K562 (cell line): ENCODE data around the gene WFIKKN2. TPM values are rescaled to one million over a fixed set of nuclear protein-coding genes. Genes with fewer than 3 reads are reported as not detected.

Experiments
- ARHGAP35 ChIP-seq: fragments of 450-650 bp; IDR thresholded peaks from 2 replicates; pipeline ENCODE4 v1.6.1; 2018; ENCODE audit not compliant: partially characterized antibody
- BCL6 ChIP-seq: fragments of 250-450 bp; sonication (Bioruptor Pico); IDR thresholded peaks from 2 replicates; pipeline ENCODE4 v1.4.0; 2020
- BCOR ChIP-seq: fragments of 450-650 bp; IDR thresholded peaks from 2 replicates; pipeline ENCODE4 v1.6.1; 2016
- CCAR2 ChIP-seq: fragments of 200-400 bp; formaldehyde crosslinking; IDR thresholded peaks from 2 replicates; pipeline ENCODE4 v1.6.1; 2017; ENCODE audit warnings: mild to moderate bottlenecking, low read depth, low read length
- E2F3 ChIP-seq: fragments of 250-450 bp; sonication (Bioruptor Pico); IDR thresholded peaks from 2 replicates; pipeline ENCODE4 v1.4.0; 2020; ENCODE audit warnings: mild to moderate bottlenecking
- ELF2 ChIP-seq: fragments of 250-450 bp; sonication (Bioruptor Pico); IDR thresholded peaks from 2 replicates; pipeline ENCODE4 v1.5.0; 2021; ENCODE audit warnings: mild to moderate bottlenecking
- FOXA1 ChIP-seq: fragments of 450-650 bp; IDR thresholded peaks from 2 replicates; pipeline ENCODE4 v1.6.1; 2016; ENCODE audit warnings: mild to moderate bottlenecking, borderline replicate concordance
- FOXA3 ChIP-seq, 2 experiments: fragments of 450-650 bp in 1 of 2; sonication (generic) in 1 of 2; formaldehyde crosslinking; IDR thresholded peaks in 1 of 2; conservative IDR thresholded peaks in 1 of 2; 2 replicates each; pipeline versions ENCODE4 v1.4.0 to v1.8.0; 2020 to 2022; ENCODE audit warnings: mild to moderate bottlenecking in 2 of 2, missing genetic modification reagents in 1 of 2
- GABPB1 ChIP-seq: sonication (generic); formaldehyde crosslinking; IDR thresholded peaks from 2 replicates; pipeline ENCODE4 v1.8.0; 2022; ENCODE audit warnings: mild to moderate bottlenecking, missing genetic modification reagents
- HDAC8 ChIP-seq: fragments of 450-650 bp; IDR thresholded peaks from 2 replicates; pipeline ENCODE4 v1.6.1; 2016; ENCODE audit warnings: mild to moderate bottlenecking, missing genetic modification characterization, moderate library complexity, missing compliant biosample characterization
- HMGN3 ChIP-seq: IDR thresholded peaks from 2 replicates; pipeline ENCODE4 v1.6.1; 2011; ENCODE audit warnings: borderline replicate concordance, low read depth, mild to moderate bottlenecking, mixed read lengths, low read length; ENCODE audit not compliant: insufficient read length; ENCODE audit errors: extremely low read depth
- JUND ChIP-seq, 2 experiments: IDR thresholded peaks; 2 replicates in 1 of 2; 3 replicates in 1 of 2; pipeline ENCODE4 v1.6.1; 2011; ENCODE audit warnings: borderline replicate concordance in 2 of 2, low read depth in 2 of 2, low read length in 2 of 2, improper control_type of control experiment in 1 of 2, missing biosample characterization in 1 of 2, missing genetic modification characterization in 1 of 2, missing genetic modification reagents in 1 of 2
- MAFK ChIP-seq: IDR thresholded peaks from 2 replicates; pipeline ENCODE4 v1.6.1; 2011; ENCODE audit warnings: low read length, improper control_type of control experiment
- NFE2L1 ChIP-seq: fragments of 450-650 bp; IDR thresholded peaks from 2 replicates; pipeline ENCODE4 v1.6.1; 2016; ENCODE audit warnings: missing genetic modification characterization, low read depth, mild to moderate bottlenecking, missing compliant biosample characterization, moderate library complexity, borderline replicate concordance
- RBFOX2 ChIP-seq: fragments of 200-400 bp; formaldehyde crosslinking; IDR thresholded peaks from 2 replicates; pipeline ENCODE4 v1.6.1; 2017; ENCODE audit warnings: low read depth, mild to moderate bottlenecking, low read length, moderate library complexity
- RBM34 ChIP-seq: fragments of 200-400 bp; formaldehyde crosslinking; IDR thresholded peaks from 2 replicates; pipeline ENCODE4 v1.6.1; 2018; ENCODE audit warnings: low read length, borderline replicate concordance; ENCODE audit not compliant: insufficient read depth
- SIX5 ChIP-seq, 2 experiments: IDR thresholded peaks; 2 replicates each; pipeline ENCODE4 v1.6.1; 2011; ENCODE audit warnings: low read length in 2 of 2, borderline replicate concordance in 1 of 2, low read depth in 1 of 2, mild to moderate bottlenecking in 1 of 2, moderate library complexity in 1 of 2; ENCODE audit not compliant: insufficient read depth in 1 of 2
- SMAD4 ChIP-seq: fragments of 250-450 bp; sonication (Bioruptor Pico); conservative IDR thresholded peaks from 2 replicates; pipeline ENCODE4 v1.8.0; 2021; ENCODE audit warnings: inconsistent platforms, mild to moderate bottlenecking, moderate library complexity
- TAF7 ChIP-seq: fragments of 450-650 bp; IDR thresholded peaks from 2 replicates; pipeline ENCODE4 v1.6.1; 2016; ENCODE audit warnings: missing genetic modification characterization, missing compliant biosample characterization
- TEAD4 ChIP-seq, 2 experiments: sonication (generic) in 1 of 2; formaldehyde crosslinking in 1 of 2; IDR thresholded peaks; 2 replicates each; pipeline versions ENCODE4 v1.6.1 to v1.8.0; 2012 to 2022; ENCODE audit warnings: borderline replicate concordance in 1 of 2, inconsistent platforms in 1 of 2, low read length in 1 of 2, mild to moderate bottlenecking in 1 of 2, missing genetic modification reagents in 1 of 2
- ZNF263 ChIP-seq: sonication (generic); formaldehyde crosslinking; IDR thresholded peaks from 2 replicates; pipeline ENCODE4 v1.8.0; 2022; ENCODE audit warnings: mild to moderate bottlenecking, missing genetic modification reagents, borderline replicate concordance
- ZNF316 ChIP-seq: fragments of 450-650 bp; IDR thresholded peaks from 2 replicates; pipeline ENCODE4 v1.6.1; 2016
- polyA plus RNA-seq, 8 experiments: library from polyadenylated mRNA; depleted of rRNA in 4 of 8; stranded (reverse) in 5 of 8; unstranded in 3 of 8; fragments of >200 nt; fragmentation: Nextera tagmentation in 2 of 8; fragmentation: Illumina TruSeq in 1 of 8; extraction: Ambion mirVana in 2 of 8; extraction: Trizol in 1 of 8; gene quantifications; 2 replicates each; pipeline versions ENCODE4 v1.2.1 to v1.2.3, GENCODE V29; 2011 to 2014; ENCODE audit warnings: inconsistent platforms in 1 of 8, missing spikeins in 1 of 8
- total RNA-seq, 7 experiments: library from RNA; depleted of rRNA in 6 of 7; stranded (reverse); fragments of >200 nt in 6 of 7; fragmentation: Illumina TruSeq in 2 of 7; extraction: Trizol in 2 of 7; gene quantifications; 2 replicates each; pipeline versions ENCODE4 v1.2.1 to v1.2.3, GENCODE V29; 2011 to 2021; ENCODE audit warnings: low replicate concordance in 1 of 7
- TF ChIP-seq, protein P1 (sequence below): fragments of 450-650 bp; IDR thresholded peaks from 2 replicates; pipeline ENCODE4 v1.6.1; 2018; ENCODE audit not compliant: partially characterized antibody
- TF ChIP-seq, protein P2 (sequence below): sonication (generic); formaldehyde crosslinking; IDR thresholded peaks from 2 replicates; pipeline ENCODE4 v1.5.0; 2020; ENCODE audit warnings: missing genetic modification reagents

Gene WFIKKN2
- total and polyA plus RNA-seq, 9 of the 15 experiments (the other 6 are each of a cell fraction or from before 2014, with no cell fraction given): 0.07 TPM; not detected in 8

- TF ChIP-seq CCAR2 (no peak), FOXA1 (no peak), SMAD4 (0 out of 2 replicates have a peak, but pooled peaks have one; percentile 22), BCL6 (CRISPR knock-in tag) (no peak), NFE2L1 (no peak), FOXA3 (CRISPR knock-in tag; conservative IDR thresholded peaks at IDR 0.05 in 1 of 2, IDR thresholded peaks at IDR 0.05 in 1 of 2) (no peak), TAF7 (no peak), BCOR (peak; percentile 21; the same call in 1 of the 2 replicates), RBFOX2 (no peak), ARHGAP35 (no peak), GABPB1 (CRISPR knock-in tag) (no peak), HDAC8 (tag) (no peak), HMGN3 (no peak), TEAD4 (IDR thresholded peaks at IDR 0.05; ENCODE audit: low read length) (no peak), TEAD4 (CRISPR knock-in tag; IDR thresholded peaks at IDR 0.05; ENCODE audit: borderline replicate concordance) (no peak), MAFK (peak; percentile 0), SIX5 (IDR thresholded peaks at IDR 0.05; ENCODE audit: borderline replicate concordance in 1 of 2, insufficient read depth in 1 of 2, low read depth in 1 of 2, low read length in 2 of 2) (no peak), E2F3 (no peak), RBM34 (no peak), ZNF316 (0 out of 2 replicates have a peak, but pooled peaks have one; percentile 46), JUND (IDR thresholded peaks at IDR 0.05; ENCODE audit: borderline replicate concordance, low read depth, low read length) (0 out of 2 replicates have a peak, but pooled peaks have one; percentile 7), JUND (tag; IDR thresholded peaks at IDR 0.05; ENCODE audit: borderline replicate concordance, low read depth, low read length) (no peak), ZNF263 (CRISPR knock-in tag) (peak; percentile 87), ELF2 (CRISPR knock-in tag) (no peak)
- TF ChIP-seq, protein P1, sequence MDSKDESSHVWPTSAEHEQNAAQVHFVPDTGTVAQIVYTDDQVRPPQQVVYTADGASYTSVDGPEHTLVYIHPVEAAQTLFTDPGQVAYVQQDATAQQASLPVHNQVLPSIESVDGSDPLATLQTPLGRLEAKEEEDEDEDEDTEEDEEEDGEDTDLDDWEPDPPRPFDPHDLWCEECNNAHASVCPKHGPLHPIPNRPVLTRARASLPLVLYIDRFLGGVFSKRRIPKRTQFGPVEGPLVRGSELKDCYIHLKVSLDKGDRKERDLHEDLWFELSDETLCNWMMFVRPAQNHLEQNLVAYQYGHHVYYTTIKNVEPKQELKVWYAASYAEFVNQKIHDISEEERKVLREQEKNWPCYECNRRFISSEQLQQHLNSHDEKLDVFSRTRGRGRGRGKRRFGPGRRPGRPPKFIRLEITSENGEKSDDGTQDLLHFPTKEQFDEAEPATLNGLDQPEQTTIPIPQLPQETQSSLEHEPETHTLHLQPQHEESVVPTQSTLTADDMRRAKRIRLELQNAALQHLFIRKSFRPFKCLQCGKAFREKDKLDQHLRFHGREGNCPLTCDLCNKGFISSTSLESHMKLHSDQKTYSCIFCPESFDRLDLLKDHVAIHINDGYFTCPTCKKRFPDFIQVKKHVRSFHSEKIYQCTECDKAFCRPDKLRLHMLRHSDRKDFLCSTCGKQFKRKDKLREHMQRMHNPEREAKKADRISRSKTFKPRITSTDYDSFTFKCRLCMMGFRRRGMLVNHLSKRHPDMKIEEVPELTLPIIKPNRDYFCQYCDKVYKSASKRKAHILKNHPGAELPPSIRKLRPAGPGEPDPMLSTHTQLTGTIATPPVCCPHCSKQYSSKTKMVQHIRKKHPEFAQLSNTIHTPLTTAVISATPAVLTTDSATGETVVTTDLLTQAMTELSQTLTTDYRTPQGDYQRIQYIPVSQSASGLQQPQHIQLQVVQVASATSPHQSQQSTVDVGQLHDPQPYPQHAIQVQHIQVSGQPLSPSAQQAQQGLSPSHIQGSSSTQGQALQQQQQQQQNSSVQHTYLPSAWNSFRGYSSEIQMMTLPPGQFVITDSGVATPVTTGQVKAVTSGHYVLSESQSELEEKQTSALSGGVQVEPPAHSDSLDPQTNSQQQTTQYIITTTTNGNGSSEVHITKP: peak; percentile 82
- TF ChIP-seq, protein P2, sequence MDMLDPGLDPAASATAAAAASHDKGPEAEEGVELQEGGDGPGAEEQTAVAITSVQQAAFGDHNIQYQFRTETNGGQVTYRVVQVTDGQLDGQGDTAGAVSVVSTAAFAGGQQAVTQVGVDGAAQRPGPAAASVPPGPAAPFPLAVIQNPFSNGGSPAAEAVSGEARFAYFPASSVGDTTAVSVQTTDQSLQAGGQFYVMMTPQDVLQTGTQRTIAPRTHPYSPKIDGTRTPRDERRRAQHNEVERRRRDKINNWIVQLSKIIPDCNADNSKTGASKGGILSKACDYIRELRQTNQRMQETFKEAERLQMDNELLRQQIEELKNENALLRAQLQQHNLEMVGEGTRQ: no peak
Measured at GRCh38 chr17:50865060-50865867, 29.9 kb downstream of the WFIKKN2 start (continued).
